GM12873 (cell line): Measurements from ENCODE around the gene RBM17.

Experiments used
- CTCF ChIP-seq: IDR thresholded peaks from 2 replicates; pipeline ENCODE4 v1.5.1; 2012; ENCODE audit warnings: low read depth, mild to moderate bottlenecking, moderate library complexity, low read length, control low read depth; ENCODE audit not compliant: insufficient read depth; ENCODE audit errors: missing control alignments

The RBM17 gene

GRCh38 chr10:6058682-6059475 lies 30.0 kb upstream of the RBM17 start:
- TF ChIP-seq CTCF = no peak

GRCh38 chr10:6059506-6059905 lies 29.3 kb upstream of the RBM17 start:
- no peak for TF ChIP-seq CTCF

- no peak for TF ChIP-seq CTCF
These were observed 27.8 kb upstream of the RBM17 start for GRCh38 chr10:6061056-6061455.

- no peak for TF ChIP-seq CTCF
These were observed 26.6 kb upstream of the RBM17 start, which contains the start of gene IL2RA for GRCh38 chr10:6062101-6062771. IL2RA (minus strand) TSS chr10:6062367; CDS start chr10:6062151, 216 bp downstream.

GRCh38 chr10:6064119-6064518 lies 24.7 kb upstream of the RBM17 start:
- TF ChIP-seq CTCF = no peak

- TF ChIP-seq CTCF = no peak
These were observed 23.4 kb upstream of the RBM17 start for GRCh38 chr10:6065406-6065805.

GRCh38 chr10:6065835-6066234 lies 23.0 kb upstream of the RBM17 start:
- no peak for TF ChIP-seq CTCF
